H9 (cell line): Measurements from ENCODE around the gene TNFRSF21. TPM values are rescaled to one million over a fixed set of nuclear protein-coding genes. Genes with fewer than 3 reads are reported as not detected.

Experiments
- DNase-seq: peaks from one replicate; pipeline ENCODE4 v3.0.0-alpha.2; 2017
- H2AFZ ChIP-seq: one replicate; pipeline ENCODE4 v1.6.1; 2013; ENCODE audit warnings: mild to moderate bottlenecking, low read length, control low read depth, moderate library complexity
- H2AK5ac ChIP-seq: 2 replicates; pipeline ENCODE4 v1.6.1; 2013; ENCODE audit warnings: low read length, control low read depth, mixed read lengths; ENCODE audit not compliant: insufficient read length
- H2BK120ac ChIP-seq: one replicate; pipeline ENCODE4 v1.6.1; 2013; ENCODE audit warnings: low read depth, mild to moderate bottlenecking, low read length, control low read depth, inconsistent platforms; ENCODE audit not compliant: poor library complexity, severe bottlenecking
- H2BK12ac ChIP-seq: 2 replicates; pipeline ENCODE4 v1.6.1; 2013; ENCODE audit warnings: low read length, control low read depth, mixed read lengths, low read depth; ENCODE audit not compliant: insufficient read length
- H2BK15ac ChIP-seq: 2 replicates; pipeline ENCODE4 v1.6.1; 2013; ENCODE audit warnings: low read depth, low read length, control low read depth
- H2BK20ac ChIP-seq: one replicate; pipeline ENCODE4 v1.6.1; 2013; ENCODE audit warnings: low read depth, mild to moderate bottlenecking, low read length, control low read depth, inconsistent platforms; ENCODE audit not compliant: poor library complexity, severe bottlenecking
- H2BK5ac ChIP-seq: 2 replicates; pipeline ENCODE4 v1.6.1; 2013; ENCODE audit warnings: low read length, control low read depth, mixed read lengths; ENCODE audit not compliant: insufficient read length
- H3K14ac ChIP-seq: 2 replicates; pipeline ENCODE4 v1.6.1; 2013; ENCODE audit warnings: low read length, control low read depth; ENCODE audit not compliant: insufficient read depth
- H3K18ac ChIP-seq: 2 replicates; pipeline ENCODE4 v1.6.1; 2013; ENCODE audit warnings: low read depth, mild to moderate bottlenecking, mixed read lengths, low read length, control low read depth; ENCODE audit not compliant: insufficient read length
- H3K23ac ChIP-seq: 2 replicates; pipeline ENCODE4 v1.6.1; 2013; ENCODE audit warnings: low read length, control low read depth, mixed read lengths, low read depth; ENCODE audit not compliant: insufficient read length
- H3K23me2 ChIP-seq: 2 replicates; pipeline ENCODE4 v1.6.1; 2013; ENCODE audit warnings: low read depth, mild to moderate bottlenecking, mixed read lengths, low read length, control low read depth; ENCODE audit not compliant: insufficient read length, poor library complexity, severe bottlenecking
- H3K27ac ChIP-seq: 2 replicates; pipeline ENCODE4 v1.5.1; 2013; ENCODE audit warnings: low read length, control low read depth, mixed read lengths, low read depth; ENCODE audit not compliant: insufficient read length
- H3K27me3 ChIP-seq: 2 replicates; pipeline ENCODE4 v1.6.1; 2013; ENCODE audit warnings: low read length, control low read depth, inconsistent platforms; ENCODE audit not compliant: insufficient read depth
- H3K4ac ChIP-seq: 2 replicates; pipeline ENCODE4 v1.6.1; 2013; ENCODE audit warnings: low read depth, mild to moderate bottlenecking, control low read depth, inconsistent platforms, low read length, moderate library complexity
- H3K4me1 ChIP-seq: 2 replicates; pipeline ENCODE4 v1.6.1; 2013; ENCODE audit warnings: low read length, control low read depth, inconsistent platforms; ENCODE audit not compliant: insufficient read depth
- H3K4me2 ChIP-seq: 2 replicates; pipeline ENCODE4 v1.6.1; 2013; ENCODE audit warnings: low read length, control low read depth, mixed read lengths; ENCODE audit not compliant: insufficient read length, insufficient read depth
- H3K56ac ChIP-seq: 2 replicates; pipeline ENCODE4 v1.6.1; 2013; ENCODE audit warnings: low read depth, mild to moderate bottlenecking, mixed read lengths, low read length, control low read depth; ENCODE audit not compliant: insufficient read length
- H3K79me1 ChIP-seq: 2 replicates; pipeline ENCODE4 v1.6.1; 2013; ENCODE audit warnings: low read depth, mild to moderate bottlenecking, moderate library complexity, low read length, control low read depth, inconsistent platforms; ENCODE audit not compliant: insufficient read depth, poor library complexity, severe bottlenecking
- H3K79me2 ChIP-seq: 2 replicates; pipeline ENCODE4 v1.6.1; 2013; ENCODE audit warnings: low read length, control low read depth, inconsistent platforms; ENCODE audit not compliant: insufficient read depth
- H3K9ac ChIP-seq: 2 replicates; pipeline ENCODE4 v1.6.1; 2013; ENCODE audit warnings: low read length, control low read depth, mixed read lengths; ENCODE audit not compliant: insufficient read length; ENCODE audit errors: extremely low read depth
- H3K9me3 ChIP-seq: one replicate; pipeline ENCODE4 v1.6.1; 2013; ENCODE audit warnings: low read depth, low read length, inconsistent platforms; ENCODE audit not compliant: control insufficient read depth
- H3T11ph ChIP-seq: one replicate; pipeline ENCODE4 v1.6.1; 2013; ENCODE audit warnings: mild to moderate bottlenecking, low read length, control low read depth, inconsistent platforms
- H4K20me1 ChIP-seq: one replicate; pipeline ENCODE4 v1.6.1; 2013; ENCODE audit not compliant: control insufficient read depth, insufficient read length, insufficient read depth
- H4K5ac ChIP-seq: 2 replicates; pipeline ENCODE4 v1.6.1; 2013; ENCODE audit warnings: low read depth, mild to moderate bottlenecking, mixed read lengths, low read length, control low read depth; ENCODE audit not compliant: insufficient read length
- H4K8ac ChIP-seq: replicated peaks from 2 replicates; pipeline ENCODE4 v1.6.1; 2013; ENCODE audit warnings: low read length, control low read depth, mixed read lengths, low read depth; ENCODE audit not compliant: insufficient read length
- H4K91ac ChIP-seq: 2 replicates; pipeline ENCODE4 v1.6.1; 2013; ENCODE audit warnings: low read depth, mild to moderate bottlenecking, moderate library complexity, mixed read lengths, low read length, control low read depth; ENCODE audit not compliant: insufficient read length
- H3K27ac Mint-ChIP-seq, 3 experiments: 2 replicates in 2 of 3; 3 replicates in 1 of 3; pipeline ENCODE4 v1.8.0; 2020 to 2021; ENCODE audit warnings: mixed read lengths in 3 of 3, mild to moderate bottlenecking in 1 of 3, moderate library complexity in 1 of 3
- H3K27me3 Mint-ChIP-seq: 2 replicates; pipeline ENCODE4 v1.8.0; 2021; ENCODE audit warnings: low read depth, mild to moderate bottlenecking, moderate library complexity, mixed read lengths
- H3K36me3 Mint-ChIP-seq, 3 experiments: 2 replicates in 2 of 3; 3 replicates in 1 of 3; pipeline ENCODE4 v1.8.0; 2020 to 2021; ENCODE audit warnings: low read depth in 3 of 3, mixed read lengths in 3 of 3; ENCODE audit not compliant: insufficient read depth in 1 of 3
- H3K4me1 Mint-ChIP-seq, 2 experiments: 2 replicates each; pipeline ENCODE4 v1.8.0; 2020; ENCODE audit warnings: mixed read lengths in 2 of 2
- H3K4me3 Mint-ChIP-seq, 2 experiments: 2 replicates in 1 of 2; 3 replicates in 1 of 2; pipeline ENCODE4 v1.8.0; 2020 to 2021; ENCODE audit warnings: mild to moderate bottlenecking in 2 of 2, mixed read lengths in 2 of 2, moderate library complexity in 1 of 2
- H3K9me3 Mint-ChIP-seq, 2 experiments: 2 replicates in 1 of 2; 3 replicates in 1 of 2; pipeline ENCODE4 v1.8.0; 2020; ENCODE audit warnings: mild to moderate bottlenecking in 2 of 2, mixed read lengths in 2 of 2, moderate library complexity in 1 of 2
- CTCF ChIP-seq: fragments of 200-600 bp; sonication (generic); conservative IDR thresholded peaks from 3 replicates; pipeline ENCODE4 v1.8.0; 2021; ENCODE audit warnings: antibody characterized with exemption, mild to moderate bottlenecking
- WGBS: extraction: QIAGEN DNeasy Blood & Tissue Kit; methylation state at CpG from one replicate; pipeline ENCODE4 v1.1.7; 2013; ENCODE audit warnings: missing lambda C conversion rate, low lambda C conversion rate, mixed read lengths; ENCODE audit not compliant: insufficient read length; ENCODE audit errors: extremely low coverage; 5-methylcytosine and 5-hydroxymethylcytosine counted together
- total RNA-seq: library from RNA; stranded (reverse); gene quantifications from 2 replicates; pipeline ENCODE4 v1.2.1, GENCODE V29; 2021

TNFRSF21 gene
- total RNA-seq, 1 experiment from 2014 or later, result 39.1 TPM

DNA sequence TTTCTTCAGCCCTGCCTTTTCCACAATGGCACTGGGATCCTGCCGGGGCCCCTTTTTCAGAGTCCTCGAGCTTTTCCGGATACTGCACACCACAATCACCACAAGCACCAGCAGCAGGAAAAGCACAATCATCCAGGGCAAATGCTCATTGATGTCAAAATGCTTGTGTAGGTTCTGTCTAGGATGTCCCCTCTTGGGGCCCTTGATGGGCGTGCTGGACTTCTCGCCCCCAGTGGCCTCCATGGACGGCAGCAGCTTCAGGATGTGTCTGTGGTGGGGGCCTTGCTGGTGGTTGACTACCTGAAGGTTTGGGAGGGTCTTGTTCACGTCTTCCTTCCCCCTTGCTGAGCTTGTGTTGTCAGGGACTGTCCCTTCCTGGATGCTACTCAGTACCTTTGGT is 25.7 kb downstream of the TNFRSF21 start:
- no peak overlapping the region for H3K23ac ChIP-seq
- H2AFZ ChIP-seq, result no peak overlapping the region
- peaks cover 30 to 53% (median 47%) of the 10 kb centered on the region in 3 experiments; a peak in 6 of 7 replicates for H3K36me3 Mint-ChIP-seq
- H3K27me3 Mint-ChIP-seq, result no peaks in the 10 kb centered on the region
- H3K27ac ChIP-seq, result no peak overlapping the region
- TF ChIP-seq CTCF, result no peak
- no peak overlapping the region for H3T11ph ChIP-seq
- H3K18ac ChIP-seq, result no peak overlapping the region
- H3K9me3 Mint-ChIP-seq, result no peaks in the 10 kb centered on the region
- no peak overlapping the region for H3K56ac ChIP-seq
- no peak overlapping the region for H3K14ac ChIP-seq
- H3K9me3 ChIP-seq, result no peaks in the 10 kb centered on the region
- no peak overlapping the region for H4K5ac ChIP-seq
- no peaks in the 10 kb centered on the region for H4K20me1 ChIP-seq
- peaks cover 6% of the 10 kb centered on the region; the same call in 1 of the 2 replicates for H3K79me2 ChIP-seq
- H2BK12ac ChIP-seq, result no peak overlapping the region
- H3K4me1 Mint-ChIP-seq, result peaks cover 9 to 13% of the 10 kb centered on the region in 2 experiments
- H3K23me2 ChIP-seq, result no peaks in the 10 kb centered on the region
- no peaks in the 10 kb centered on the region for H3K27me3 ChIP-seq
- WGBS, result no CpG with 5 or more reads among the region's 7 CpGs
- H2BK20ac ChIP-seq, result no peak overlapping the region
- no peak overlapping the region for H3K4me2 ChIP-seq
- H4K8ac ChIP-seq, result no peak overlapping the region
- no peak overlapping the region for H2BK120ac ChIP-seq
- no peak overlapping the region for H3K9ac ChIP-seq
- no peak overlapping the region for H2AK5ac ChIP-seq
- no peak overlapping the region for H3K4me3 Mint-ChIP-seq
- H3K27ac Mint-ChIP-seq, result 0 out of 7 replicates have a peak overlapping the region, but pooled peaks of 1 of the 3 experiments have one; percentile 25
- peaks cover 7% of the 10 kb centered on the region for H3K79me1 ChIP-seq
- no peak overlapping the region for H2BK15ac ChIP-seq
- no peak overlapping the region for H3K4ac ChIP-seq
- no peak for DNase-seq
- no peak overlapping the region for H4K91ac ChIP-seq
- H3K4me1 ChIP-seq, result peaks cover 1% of the 10 kb centered on the region; the same call in 1 of the 2 replicates
- no peak overlapping the region for H2BK5ac ChIP-seq
